Keratinocyte (primary cell): ENCODE results near the gene HESX1.

Experiments used
- EZH2 ChIP-seq: IDR thresholded peaks from one replicate; pipeline ENCODE4 v1.6.1; 2012; ENCODE audit warnings: inconsistent platforms, mild to moderate bottlenecking, low read length, moderate library complexity
- TF ChIP-seq, protein P1 (sequence below), 3 experiments: IDR thresholded peaks in 1 of 3; conservative IDR thresholded peaks in 1 of 3; optimal IDR thresholded peaks in 1 of 3; 2 replicates in 2 of 3; 3 replicates in 1 of 3; pipeline versions ENCODE3 to v1.5.1; 2011; ENCODE audit warnings: low read length in 3 of 3, mild to moderate bottlenecking in 3 of 3, moderate library complexity in 2 of 3, control low read depth in 1 of 3, inconsistent platforms in 1 of 3; ENCODE audit not compliant: insufficient read depth in 2 of 3; ENCODE audit errors: extremely low read depth in 1 of 3

- TF ChIP-seq EZH2, result no peak
- TF ChIP-seq, protein P1, sequence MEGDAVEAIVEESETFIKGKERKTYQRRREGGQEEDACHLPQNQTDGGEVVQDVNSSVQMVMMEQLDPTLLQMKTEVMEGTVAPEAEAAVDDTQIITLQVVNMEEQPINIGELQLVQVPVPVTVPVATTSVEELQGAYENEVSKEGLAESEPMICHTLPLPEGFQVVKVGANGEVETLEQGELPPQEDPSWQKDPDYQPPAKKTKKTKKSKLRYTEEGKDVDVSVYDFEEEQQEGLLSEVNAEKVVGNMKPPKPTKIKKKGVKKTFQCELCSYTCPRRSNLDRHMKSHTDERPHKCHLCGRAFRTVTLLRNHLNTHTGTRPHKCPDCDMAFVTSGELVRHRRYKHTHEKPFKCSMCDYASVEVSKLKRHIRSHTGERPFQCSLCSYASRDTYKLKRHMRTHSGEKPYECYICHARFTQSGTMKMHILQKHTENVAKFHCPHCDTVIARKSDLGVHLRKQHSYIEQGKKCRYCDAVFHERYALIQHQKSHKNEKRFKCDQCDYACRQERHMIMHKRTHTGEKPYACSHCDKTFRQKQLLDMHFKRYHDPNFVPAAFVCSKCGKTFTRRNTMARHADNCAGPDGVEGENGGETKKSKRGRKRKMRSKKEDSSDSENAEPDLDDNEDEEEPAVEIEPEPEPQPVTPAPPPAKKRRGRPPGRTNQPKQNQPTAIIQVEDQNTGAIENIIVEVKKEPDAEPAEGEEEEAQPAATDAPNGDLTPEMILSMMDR (optimal IDR thresholded peaks at IDR 0.05 in 1 of 3, IDR thresholded peaks at IDR 0.05 in 1 of 3, conservative IDR thresholded peaks at IDR 0.05 in 1 of 3; ENCODE audit: extremely low read depth in 1 of 3, insufficient read depth in 2 of 3, low read length in 3 of 3), result peak; percentile 48 to 51 (median 50)
Measured at GRCh38 chr3:57179580-57180410, 20.0 kb downstream of the HESX1 start.
